C4-2B (cell line): ENCODE results near the gene B3GNT4.

Experiments
- CTCF ChIP-seq: fragments of 450-650 bp; conservative IDR thresholded peaks from 2 replicates; pipeline ENCODE4 v1.5.1; 2017; ENCODE audit warnings: mild to moderate bottlenecking
- ZFX ChIP-seq: fragments of 450-650 bp; IDR thresholded peaks from 2 replicates; pipeline ENCODE4 v1.6.1; 2017

GRCh38 chr12:122159882-122160281 lies 43.6 kb upstream of the B3GNT4 start:
- TF ChIP-seq CTCF (no peak), ZFX (no peak)
